Nephron progenitor cell (in vitro differentiated cells): ENCODE data around the gene TJP1.

Experiments
- DNase-seq: peaks from one replicate; pipeline ENCODE4 v3.0.0; 2021
- H3K27ac Mint-ChIP-seq: 2 replicates; pipeline ENCODE4 v1.8.0; 2021; ENCODE audit warnings: mild to moderate bottlenecking, moderate library complexity, mixed read lengths
- H3K27me3 Mint-ChIP-seq: 2 replicates; pipeline ENCODE4 v1.8.0; 2021; ENCODE audit warnings: mild to moderate bottlenecking, low read depth, mixed read lengths; ENCODE audit not compliant: poor library complexity
- H3K36me3 Mint-ChIP-seq: 2 replicates; pipeline ENCODE4 v1.8.0; 2021; ENCODE audit warnings: low read depth, mixed read lengths
- H3K4me1 Mint-ChIP-seq: 2 replicates; pipeline ENCODE4 v1.8.0; 2021; ENCODE audit warnings: mixed read lengths
- H3K4me3 Mint-ChIP-seq: 2 replicates; pipeline ENCODE4 v1.8.0; 2021; ENCODE audit warnings: mild to moderate bottlenecking, moderate library complexity, mixed read lengths
- H3K9me3 Mint-ChIP-seq: 2 replicates; pipeline ENCODE4 v1.8.0; 2021; ENCODE audit warnings: mild to moderate bottlenecking, moderate library complexity, mixed read lengths
- CTCF ChIP-seq: fragments of 200-600 bp; sonication (generic); IDR thresholded peaks from 2 replicates; pipeline ENCODE4 v1.5.0; 2021; ENCODE audit warnings: antibody characterized with exemption

TJP1 gene

GRCh38 chr15:29844290-29844903 lies 22.1 kb upstream of the TJP1 start:
- peaks cover 5% of the 10 kb centered on the region for H3K4me1 Mint-ChIP-seq
- no peak for DNase-seq
- peaks cover 6% of the 10 kb centered on the region for H3K36me3 Mint-ChIP-seq
- H3K27me3 Mint-ChIP-seq: peaks cover 9% of the 10 kb centered on the region
- no peak overlapping the region for H3K27ac Mint-ChIP-seq
- TF ChIP-seq CTCF: no peak
- H3K4me3 Mint-ChIP-seq: no peak overlapping the region
- peaks cover 21% of the 10 kb centered on the region for H3K9me3 Mint-ChIP-seq

DNA sequence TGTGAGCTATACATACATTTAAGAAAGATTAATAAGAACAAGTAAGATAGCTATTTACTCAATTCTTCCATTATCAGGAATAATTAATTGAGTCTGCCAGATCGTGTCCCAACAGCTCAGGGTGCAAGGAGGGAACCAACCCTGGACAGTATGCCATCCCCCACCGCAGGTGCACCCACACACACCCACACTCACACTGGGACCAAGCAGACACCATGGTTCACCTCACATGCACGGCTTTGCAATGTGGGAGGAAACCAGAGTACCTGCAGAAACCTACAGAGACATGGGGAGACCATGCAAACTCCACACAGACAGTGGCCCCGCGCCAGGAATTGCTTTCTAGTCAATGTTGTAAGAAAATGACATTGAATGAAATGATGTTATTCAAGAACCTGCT lies 20.0 kb upstream of the TJP1 start:
- Mint-ChIP-seq H3K4me3 (no peak overlapping the region), H3K36me3 (peaks cover 6% of the 10 kb centered on the region), H3K9me3 (peaks cover 11% of the 10 kb centered on the region), H3K4me1 (peaks cover 5% of the 10 kb centered on the region), H3K27me3 (peaks cover 15% of the 10 kb centered on the region), H3K27ac (peak overlapping the region; percentile 61)
- no peak for TF ChIP-seq CTCF
- no peak for DNase-seq

- H3K9me3 Mint-ChIP-seq: no peaks in the 10 kb centered on the region
- peaks cover 9% of the 10 kb centered on the region for H3K27me3 Mint-ChIP-seq
- no peaks in the 10 kb centered on the region for H3K36me3 Mint-ChIP-seq
- DNase-seq: no peak
- H3K4me3 Mint-ChIP-seq: no peak overlapping the region
- peaks cover 5% of the 10 kb centered on the region for H3K4me1 Mint-ChIP-seq
- no peak for TF ChIP-seq CTCF
- H3K27ac Mint-ChIP-seq: no peak overlapping the region
These were observed 18.7 kb upstream of the TJP1 start for GRCh38 chr15:29840926-29841325.

GRCh38 chr15:29840054-29840453 lies 17.8 kb upstream of the TJP1 start:
- DNase-seq: no peak
- no peaks in the 10 kb centered on the region for H3K36me3 Mint-ChIP-seq
- H3K9me3 Mint-ChIP-seq: no peaks in the 10 kb centered on the region
- no peak overlapping the region for H3K27ac Mint-ChIP-seq
- TF ChIP-seq CTCF: no peak
- H3K4me3 Mint-ChIP-seq: no peak overlapping the region
- peaks cover 9% of the 10 kb centered on the region for H3K27me3 Mint-ChIP-seq
- H3K4me1 Mint-ChIP-seq: peaks cover 5% of the 10 kb centered on the region

GRCh38 chr15:29838352-29839010 lies 16.2 kb upstream of the TJP1 start:
- DNase-seq: no peak
- TF ChIP-seq CTCF: no peak
- Mint-ChIP-seq H3K4me3 (no peak overlapping the region), H3K4me1 (peaks cover 1% of the 10 kb centered on the region), H3K27ac (no peak overlapping the region), H3K36me3 (no peaks in the 10 kb centered on the region), H3K9me3 (no peaks in the 10 kb centered on the region), H3K27me3 (peaks cover 6% of the 10 kb centered on the region)

- Mint-ChIP-seq H3K27me3 (peaks cover 6% of the 10 kb centered on the region), H3K4me1 (no peaks in the 10 kb centered on the region), H3K4me3 (no peak overlapping the region), H3K9me3 (no peaks in the 10 kb centered on the region), H3K36me3 (no peaks in the 10 kb centered on the region), H3K27ac (no peak overlapping the region)
- no peak for DNase-seq
- no peak for TF ChIP-seq CTCF
These were observed 13.0 kb upstream of the TJP1 start for GRCh38 chr15:29835301-29835700.
